Gastrocnemius medialis (tissue), 4 donors: ENCODE data around the gene CBL. TPM values are rescaled to one million over a fixed set of nuclear protein-coding genes. Genes with fewer than 3 reads are reported as not detected.

ENCODE experiments used
- ATAC-seq, 2 donors: fragments of 150-250 bp; one replicate each; pipeline ENCODE4 v1.9.1; 2016
- DNase-seq, 2 donors: peaks; one replicate each; pipeline ENCODE4 v3.0.0-alpha.2; 2019
- H3K27ac ChIP-seq, 4 donors: fragments of 200-600 bp; sonication (generic); 1 replicate in 1 of 4; 2 replicates in 3 of 4; pipeline ENCODE4 v1.5.1; 2016 to 2018; ENCODE audit warnings: mild to moderate bottlenecking in 2 of 4, moderate library complexity in 1 of 4
- H3K27me3 ChIP-seq, 3 donors: fragments of 200-600 bp; sonication (generic) in 2 of 3; 1 replicate in 1 of 3; 2 replicates in 2 of 3; pipeline versions ENCODE4 v1.5.1 to v1.6.0; 2016 to 2019; ENCODE audit warnings: mild to moderate bottlenecking in 1 of 3, moderate library complexity in 1 of 3
- H3K36me3 ChIP-seq, 2 donors: fragments of 200-600 bp; sonication (generic) in 1 of 2; one replicate each; pipeline ENCODE4 v1.5.1; 2017 to 2018
- H3K4me1 ChIP-seq, 2 donors: fragments of 200-600 bp; sonication (generic) in 1 of 2; one replicate each; pipeline ENCODE4 v1.5.1; 2016 to 2017; ENCODE audit warnings: mild to moderate bottlenecking in 2 of 2
- H3K4me3 ChIP-seq, 4 donors: fragments of 200-600 bp; sonication (generic) in 3 of 4; 1 replicate in 1 of 4; 2 replicates in 3 of 4; pipeline ENCODE4 v1.5.1; 2016 to 2019; ENCODE audit warnings: mild to moderate bottlenecking in 2 of 4
- H3K9me3 ChIP-seq, 3 donors: fragments of 200-600 bp; sonication (generic) in 2 of 3; 1 replicate in 1 of 3; 2 replicates in 2 of 3; pipeline ENCODE4 v1.5.1; 2016 to 2019
- CTCF ChIP-seq, 5 experiments: fragments of 450-650 bp in 3 of 5; fragments of 200-600 bp in 2 of 5; sonication (generic) in 2 of 5; IDR thresholded peaks in 4 of 5; conservative IDR thresholded peaks in 1 of 5; 1 replicate in 4 of 5; 2 replicates in 1 of 5; pipeline ENCODE4 v1.5.1; 2016 to 2019; ENCODE audit warnings: antibody characterized with exemption in 5 of 5, mild to moderate bottlenecking in 3 of 5, moderate library complexity in 3 of 5
- POLR2A ChIP-seq, 2 donors: fragments of 450-650 bp; IDR thresholded peaks; one replicate each; pipeline ENCODE4 v1.6.1; 2017; ENCODE audit warnings: antibody characterized with exemption in 2 of 2, mild to moderate bottlenecking in 2 of 2, moderate library complexity in 2 of 2
- in situ Hi-C, 4 donors: fragments of 200-750 bp; cut with MboI; loops; one replicate each; pipeline versions ENCODE4 v1.15.0 to v1.8.0; 2017; ENCODE audit warnings: low sequenced_read_pairs in 4 of 4
- intact Hi-C: fragments of 100-400 bp; cut with DNase I; formaldehyde crosslinking; loops from one replicate; pipeline ENCODE4 v1.15.1; 2023; ENCODE audit warnings: low total_unique reads
- total RNA-seq, 4 donors: library from RNA; depleted of rRNA; stranded (reverse); fragments of >200 nt; gene quantifications; one replicate each; pipeline versions ENCODE4 v1.1.0 to v1.2.3, GENCODE V29; 2016

Gene CBL
- total RNA-seq, 4 donors from 2014 or later, result 3.0 to 6.7 (median 4.5) TPM

GRCh38 chr11:119305556-119306372 is 99.6 kb downstream of the CBL start:
- Histone ChIP-seq H3K4me1 (peaks cover 51 to 54% of the 10 kb centered on the region in 2 donors), H3K27ac (peak overlapping the region; percentile 63 to 74 (median 71)), H3K4me3 (no peak overlapping the region), H3K9me3 (no peaks in the 10 kb centered on the region), H3K27me3 (no peaks in the 10 kb centered on the region), H3K36me3 (peaks cover 0 to 8% of the 10 kb centered on the region in 2 donors)
- in situ Hi-C loops, result no loop called here
- TF ChIP-seq POLR2A (IDR thresholded peaks at IDR 0.05) (no peak), CTCF (IDR thresholded peaks at IDR 0.05 in 4 of 5, conservative IDR thresholded peaks at IDR 0.05 in 1 of 5) (no peak)
- no peak for DNase-seq
- intact Hi-C loops, result loop anchor here (5.0 to 10.0 kb wide), 2 partner anchors 138 to 1039 kb away; partner anchors contain the start of gene NLRX1
- peak; percentile 39 to 63 for ATAC-seq

GRCh38 chr11:119306373-119306890 is 100.3 kb downstream of the CBL start:
- Histone ChIP-seq H3K27me3 (no peaks in the 10 kb centered on the region), H3K4me1 (peaks cover 44 to 47% of the 10 kb centered on the region in 2 donors), H3K9me3 (no peaks in the 10 kb centered on the region), H3K4me3 (no peak overlapping the region), H3K27ac (peak overlapping the region; percentile 63 to 74 (median 71)), H3K36me3 (peaks cover 0 to 4% of the 10 kb centered on the region in 2 donors)
- TF ChIP-seq POLR2A (IDR thresholded peaks at IDR 0.05) (no peak), CTCF (IDR thresholded peaks at IDR 0.05 in 4 of 5, conservative IDR thresholded peaks at IDR 0.05 in 1 of 5) (no peak)
- peak; percentile 48 to 84 for ATAC-seq
- intact Hi-C loops, result loop anchor here (5.0 to 10.0 kb wide), 2 partner anchors 139 to 1038 kb away; partner anchors contain the start of gene NLRX1
- in situ Hi-C loops, result no loop called here
- peak in 1 of 2 donors; percentile 74 for DNase-seq

DNA sequence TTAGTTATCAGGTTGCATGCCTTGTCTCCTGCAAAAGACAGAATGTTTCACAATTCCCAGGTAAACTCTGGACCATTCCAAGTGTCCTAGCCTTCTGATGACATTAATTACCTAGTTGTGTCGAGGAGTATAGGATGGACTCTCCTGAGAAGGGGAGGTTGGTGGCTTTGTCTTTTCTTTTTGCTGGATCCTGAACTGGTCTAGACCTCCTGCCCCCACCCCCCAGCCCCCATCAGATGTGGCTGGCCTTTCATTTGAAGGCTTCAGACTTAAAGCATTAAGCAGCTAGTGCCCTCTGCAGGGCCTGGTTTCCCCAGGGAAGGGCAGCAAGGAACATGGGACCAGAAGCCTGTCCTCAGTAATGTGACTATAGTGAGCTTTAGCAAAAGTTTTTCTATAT is 101.1 kb downstream of the CBL start:
- in situ Hi-C loops (no loop called here), intact Hi-C loops (loop anchor here (5.0 to 10.0 kb wide), 2 partner anchors 140 to 1038 kb away; partner anchors contain the start of gene NLRX1)
- no peak for DNase-seq
- Histone ChIP-seq H3K36me3 (no peaks in the 10 kb centered on the region), H3K4me3 (no peak overlapping the region), H3K27me3 (no peaks in the 10 kb centered on the region), H3K4me1 (peaks cover 37 to 42% of the 10 kb centered on the region in 2 donors), H3K9me3 (no peaks in the 10 kb centered on the region), H3K27ac (peak overlapping the region; percentile 63 to 74 (median 71))
- ATAC-seq, result no peak
- peak in 1 of 5 experiments; percentile 19 for TF ChIP-seq CTCF (IDR thresholded peaks at IDR 0.05 in 4 of 5, conservative IDR thresholded peaks at IDR 0.05 in 1 of 5)
- no peak for TF ChIP-seq POLR2A (IDR thresholded peaks at IDR 0.05)

- H3K27ac ChIP-seq, result peak overlapping the region; percentile 4 to 74 (median 66)
- intact Hi-C loops, result loop anchor here (5.0 to 10.0 kb wide), 2 partner anchors 141 to 1037 kb away; partner anchors contain the start of gene NLRX1
- DNase-seq, result no peak
- H3K4me1 ChIP-seq, result peaks cover 31 to 39% of the 10 kb centered on the region in 2 donors
- H3K9me3 ChIP-seq, result no peaks in the 10 kb centered on the region
- in situ Hi-C loops, result no loop called here
- TF ChIP-seq CTCF (IDR thresholded peaks at IDR 0.05 in 4 of 5, conservative IDR thresholded peaks at IDR 0.05 in 1 of 5) (no peak), POLR2A (IDR thresholded peaks at IDR 0.05) (no peak)
- no peak for ATAC-seq
- no peaks in the 10 kb centered on the region for H3K36me3 ChIP-seq
- H3K27me3 ChIP-seq, result no peaks in the 10 kb centered on the region
- H3K4me3 ChIP-seq, result no peak overlapping the region
Observed at GRCh38 chr11:119307974-119308373, 101.8 kb downstream of the CBL start.
